ENCODE data around the gene NPR1. TPM values are rescaled to one million over a fixed set of nuclear protein-coding genes. Genes with fewer than 3 reads are reported as not detected.

Gene NPR1
- total and polyA plus RNA-seq, 2 of the 13 experiments (the other 11 are each of a cell fraction or from before 2014, with no cell fraction given), result not detected

DNA sequence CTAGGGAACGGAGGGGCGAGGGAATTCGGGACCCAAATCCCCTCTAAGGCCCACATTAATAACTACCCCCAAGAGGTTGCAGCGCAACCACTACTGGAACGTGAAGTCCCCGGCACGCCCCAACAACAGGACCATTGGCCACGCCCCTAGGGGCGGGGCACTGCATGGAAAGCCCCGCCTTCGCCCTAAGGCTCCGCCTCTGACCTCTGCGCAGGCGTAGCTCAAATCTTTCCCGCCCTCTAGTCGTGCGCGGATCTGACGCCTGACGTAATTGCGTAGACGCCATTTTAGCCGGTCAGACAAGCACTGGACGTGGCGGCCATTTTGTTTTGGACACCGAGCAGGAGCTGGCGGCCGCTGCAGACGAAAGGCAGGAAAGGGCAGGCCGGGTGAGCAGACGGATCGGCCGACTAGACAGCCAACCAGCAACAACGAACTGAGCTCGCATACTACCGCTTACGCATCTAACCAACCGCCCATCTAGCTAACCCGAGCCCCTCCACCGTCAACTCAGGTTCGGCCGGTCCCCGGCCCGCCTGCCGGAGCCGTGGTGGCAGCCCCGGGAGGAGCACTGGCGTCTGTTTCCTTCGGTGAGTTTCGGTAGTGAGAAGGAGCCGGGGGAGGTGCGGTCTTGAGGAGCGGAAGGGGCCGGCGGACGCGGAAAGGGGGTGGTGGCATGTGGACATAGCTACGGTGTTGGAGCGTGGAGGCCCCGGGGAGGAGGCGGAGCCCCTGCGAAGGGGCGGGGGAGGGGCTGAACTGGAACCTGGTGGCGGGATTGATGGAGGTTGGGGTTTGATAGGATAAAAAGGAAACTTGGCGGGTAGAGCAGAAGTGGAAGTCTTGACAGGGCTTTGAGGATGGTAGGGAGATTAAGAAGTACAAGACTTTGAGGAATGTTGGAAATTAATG is 44.5 kb upstream of the NPR1 start, which contains the start of gene CHTOP (continued):
- TF ChIP-seq TOE1 (CRISPR knock-in tag; IDR thresholded peaks at IDR 0.05) (0 out of 2 replicates have a peak, but pooled peaks have one; percentile 7), PHB2 (IDR thresholded peaks at IDR 0.05; ENCODE audit: partially characterized antibody) (no peak), MEIS1 (CRISPR knock-in tag; IDR thresholded peaks at IDR 0.05; ENCODE audit: borderline replicate concordance) (peak; percentile 86), JARID2 (CRISPR knock-in tag; IDR thresholded peaks at IDR 0.05; ENCODE audit: insufficient replicate concordance) (no peak), ZNF615 (CRISPR knock-in tag; IDR thresholded peaks at IDR 0.05; ENCODE audit: borderline replicate concordance) (no peak; the same call in 1 of the 2 replicates), KDM2A (CRISPR knock-in tag; IDR thresholded peaks at IDR 0.05; ENCODE audit: borderline replicate concordance, low read depth) (peak; percentile 92), THAP11 (CRISPR knock-in tag; IDR thresholded peaks at IDR 0.05) (peak; percentile 90), ZNF205 (CRISPR knock-in tag; IDR thresholded peaks at IDR 0.05) (peak; percentile 26; the same call in 1 of the 2 replicates), JDP2 (CRISPR knock-in tag; IDR thresholded peaks at IDR 0.05; ENCODE audit: borderline replicate concordance) (no peak; the same call in 1 of the 2 replicates)
- TF ChIP-seq, protein P1, sequence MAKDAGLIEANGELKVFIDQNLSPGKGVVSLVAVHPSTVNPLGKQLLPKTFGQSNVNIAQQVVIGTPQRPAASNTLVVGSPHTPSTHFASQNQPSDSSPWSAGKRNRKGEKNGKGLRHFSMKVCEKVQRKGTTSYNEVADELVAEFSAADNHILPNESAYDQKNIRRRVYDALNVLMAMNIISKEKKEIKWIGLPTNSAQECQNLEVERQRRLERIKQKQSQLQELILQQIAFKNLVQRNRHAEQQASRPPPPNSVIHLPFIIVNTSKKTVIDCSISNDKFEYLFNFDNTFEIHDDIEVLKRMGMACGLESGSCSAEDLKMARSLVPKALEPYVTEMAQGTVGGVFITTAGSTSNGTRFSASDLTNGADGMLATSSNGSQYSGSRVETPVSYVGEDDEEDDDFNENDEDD (CRISPR knock-in tag; IDR thresholded peaks at IDR 0.05; ENCODE audit: borderline replicate concordance), result peak; percentile 95
- TF ChIP-seq, protein P2, sequence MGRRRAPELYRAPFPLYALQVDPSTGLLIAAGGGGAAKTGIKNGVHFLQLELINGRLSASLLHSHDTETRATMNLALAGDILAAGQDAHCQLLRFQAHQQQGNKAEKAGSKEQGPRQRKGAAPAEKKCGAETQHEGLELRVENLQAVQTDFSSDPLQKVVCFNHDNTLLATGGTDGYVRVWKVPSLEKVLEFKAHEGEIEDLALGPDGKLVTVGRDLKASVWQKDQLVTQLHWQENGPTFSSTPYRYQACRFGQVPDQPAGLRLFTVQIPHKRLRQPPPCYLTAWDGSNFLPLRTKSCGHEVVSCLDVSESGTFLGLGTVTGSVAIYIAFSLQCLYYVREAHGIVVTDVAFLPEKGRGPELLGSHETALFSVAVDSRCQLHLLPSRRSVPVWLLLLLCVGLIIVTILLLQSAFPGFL (CRISPR knock-in tag; IDR thresholded peaks at IDR 0.05), result no peak
- TF ChIP-seq, protein P3, sequence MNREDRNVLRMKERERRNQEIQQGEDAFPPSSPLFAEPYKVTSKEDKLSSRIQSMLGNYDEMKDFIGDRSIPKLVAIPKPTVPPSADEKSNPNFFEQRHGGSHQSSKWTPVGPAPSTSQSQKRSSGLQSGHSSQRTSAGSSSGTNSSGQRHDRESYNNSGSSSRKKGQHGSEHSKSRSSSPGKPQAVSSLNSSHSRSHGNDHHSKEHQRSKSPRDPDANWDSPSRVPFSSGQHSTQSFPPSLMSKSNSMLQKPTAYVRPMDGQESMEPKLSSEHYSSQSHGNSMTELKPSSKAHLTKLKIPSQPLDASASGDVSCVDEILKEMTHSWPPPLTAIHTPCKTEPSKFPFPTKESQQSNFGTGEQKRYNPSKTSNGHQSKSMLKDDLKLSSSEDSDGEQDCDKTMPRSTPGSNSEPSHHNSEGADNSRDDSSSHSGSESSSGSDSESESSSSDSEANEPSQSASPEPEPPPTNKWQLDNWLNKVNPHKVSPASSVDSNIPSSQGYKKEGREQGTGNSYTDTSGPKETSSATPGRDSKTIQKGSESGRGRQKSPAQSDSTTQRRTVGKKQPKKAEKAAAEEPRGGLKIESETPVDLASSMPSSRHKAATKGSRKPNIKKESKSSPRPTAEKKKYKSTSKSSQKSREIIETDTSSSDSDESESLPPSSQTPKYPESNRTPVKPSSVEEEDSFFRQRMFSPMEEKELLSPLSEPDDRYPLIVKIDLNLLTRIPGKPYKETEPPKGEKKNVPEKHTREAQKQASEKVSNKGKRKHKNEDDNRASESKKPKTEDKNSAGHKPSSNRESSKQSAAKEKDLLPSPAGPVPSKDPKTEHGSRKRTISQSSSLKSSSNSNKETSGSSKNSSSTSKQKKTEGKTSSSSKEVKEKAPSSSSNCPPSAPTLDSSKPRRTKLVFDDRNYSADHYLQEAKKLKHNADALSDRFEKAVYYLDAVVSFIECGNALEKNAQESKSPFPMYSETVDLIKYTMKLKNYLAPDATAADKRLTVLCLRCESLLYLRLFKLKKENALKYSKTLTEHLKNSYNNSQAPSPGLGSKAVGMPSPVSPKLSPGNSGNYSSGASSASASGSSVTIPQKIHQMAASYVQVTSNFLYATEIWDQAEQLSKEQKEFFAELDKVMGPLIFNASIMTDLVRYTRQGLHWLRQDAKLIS (CRISPR knock-in tag; IDR thresholded peaks at IDR 0.05), result no peak
- TF ChIP-seq, protein P4, sequence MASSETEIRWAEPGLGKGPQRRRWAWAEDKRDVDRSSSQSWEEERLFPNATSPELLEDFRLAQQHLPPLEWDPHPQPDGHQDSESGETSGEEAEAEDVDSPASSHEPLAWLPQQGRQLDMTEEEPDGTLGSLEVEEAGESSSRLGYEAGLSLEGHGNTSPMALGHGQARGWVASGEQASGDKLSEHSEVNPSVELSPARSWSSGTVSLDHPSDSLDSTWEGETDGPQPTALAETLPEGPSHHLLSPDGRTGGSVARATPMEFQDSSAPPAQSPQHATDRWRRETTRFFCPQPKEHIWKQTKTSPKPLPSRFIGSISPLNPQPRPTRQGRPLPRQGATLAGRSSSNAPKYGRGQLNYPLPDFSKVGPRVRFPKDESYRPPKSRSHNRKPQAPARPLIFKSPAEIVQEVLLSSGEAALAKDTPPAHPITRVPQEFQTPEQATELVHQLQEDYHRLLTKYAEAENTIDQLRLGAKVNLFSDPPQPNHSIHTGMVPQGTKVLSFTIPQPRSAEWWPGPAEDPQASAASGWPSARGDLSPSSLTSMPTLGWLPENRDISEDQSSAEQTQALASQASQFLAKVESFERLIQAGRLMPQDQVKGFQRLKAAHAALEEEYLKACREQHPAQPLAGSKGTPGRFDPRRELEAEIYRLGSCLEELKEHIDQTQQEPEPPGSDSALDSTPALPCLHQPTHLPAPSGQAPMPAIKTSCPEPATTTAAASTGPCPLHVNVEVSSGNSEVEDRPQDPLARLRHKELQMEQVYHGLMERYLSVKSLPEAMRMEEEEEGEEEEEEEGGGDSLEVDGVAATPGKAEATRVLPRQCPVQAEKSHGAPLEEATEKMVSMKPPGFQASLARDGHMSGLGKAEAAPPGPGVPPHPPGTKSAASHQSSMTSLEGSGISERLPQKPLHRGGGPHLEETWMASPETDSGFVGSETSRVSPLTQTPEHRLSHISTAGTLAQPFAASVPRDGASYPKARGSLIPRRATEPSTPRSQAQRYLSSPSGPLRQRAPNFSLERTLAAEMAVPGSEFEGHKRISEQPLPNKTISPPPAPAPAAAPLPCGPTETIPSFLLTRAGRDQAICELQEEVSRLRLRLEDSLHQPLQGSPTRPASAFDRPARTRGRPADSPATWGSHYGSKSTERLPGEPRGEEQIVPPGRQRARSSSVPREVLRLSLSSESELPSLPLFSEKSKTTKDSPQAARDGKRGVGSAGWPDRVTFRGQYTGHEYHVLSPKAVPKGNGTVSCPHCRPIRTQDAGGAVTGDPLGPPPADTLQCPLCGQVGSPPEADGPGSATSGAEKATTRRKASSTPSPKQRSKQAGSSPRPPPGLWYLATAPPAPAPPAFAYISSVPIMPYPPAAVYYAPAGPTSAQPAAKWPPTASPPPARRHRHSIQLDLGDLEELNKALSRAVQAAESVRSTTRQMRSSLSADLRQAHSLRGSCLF (CRISPR knock-in tag; IDR thresholded peaks at IDR 0.05; ENCODE audit: borderline replicate concordance), result no peak

All from HepG2 (cell line).